Aorta (tissue), 5 donors: ENCODE data around the gene ASCL2. TPM values are rescaled to one million over a fixed set of nuclear protein-coding genes. Genes with fewer than 3 reads are reported as not detected.

Experiments used
- ATAC-seq: fragments of 200-7000 bp; cut with Tn5 transposase; one replicate; pipeline ENCODE4 v1.9.1; 2022; ENCODE audit warnings: moderate library complexity; ENCODE audit not compliant: low FRiP score
- DNase-seq, 2 donors: peaks; one replicate each; pipeline ENCODE4 v3.0.0-alpha.2; 2020
- H3K27ac ChIP-seq, 2 donors: one replicate each; pipeline ENCODE4 v1.5.1; 2013; ENCODE audit warnings: low read length in 2 of 2, mild to moderate bottlenecking in 2 of 2, moderate library complexity in 2 of 2, control low read depth in 1 of 2, inconsistent platforms in 1 of 2, low read depth in 1 of 2
- H3K27me3 ChIP-seq, 2 donors: one replicate each; pipeline ENCODE4 v1.6.1; 2013; ENCODE audit warnings: control low read depth in 1 of 2, low read length in 1 of 2, mild to moderate bottlenecking in 1 of 2, moderate library complexity in 1 of 2; ENCODE audit not compliant: insufficient read depth in 2 of 2, control insufficient read depth in 1 of 2
- H3K36me3 ChIP-seq, 2 donors: one replicate each; pipeline ENCODE4 v1.6.1; 2013; ENCODE audit warnings: control low read depth in 1 of 2, low read length in 1 of 2, mild to moderate bottlenecking in 1 of 2; ENCODE audit not compliant: insufficient read depth in 2 of 2, control insufficient read depth in 1 of 2
- H3K4me1 ChIP-seq, 2 donors: one replicate each; pipeline ENCODE4 v1.6.1; 2013; ENCODE audit warnings: low read length in 2 of 2, control low read depth in 1 of 2, mild to moderate bottlenecking in 1 of 2, moderate library complexity in 1 of 2; ENCODE audit not compliant: insufficient read depth in 2 of 2, control insufficient read depth in 1 of 2
- H3K4me3 ChIP-seq, 2 donors: one replicate each; pipeline ENCODE4 v1.5.1; 2013; ENCODE audit warnings: low read length in 2 of 2, control low read depth in 1 of 2, mild to moderate bottlenecking in 1 of 2
- H3K9me3 ChIP-seq: one replicate; pipeline ENCODE4 v1.6.1; 2013; ENCODE audit warnings: mild to moderate bottlenecking, low read length; ENCODE audit not compliant: control insufficient read depth
- WGBS, 2 donors: extraction: QIAGEN DNeasy Blood & Tissue Kit; methylation state at CpG; one replicate each; pipeline ENCODE4 v1.1.7; 2013; 5-methylcytosine and 5-hydroxymethylcytosine counted together
- intact Hi-C, 2 donors: fragments of 100-400 bp; cut with DNase I; formaldehyde crosslinking; loops; one replicate each; pipeline versions ENCODE4 v1.14.2 to v1.15.0; 2022
- polyA plus RNA-seq, 2 donors: library from polyadenylated mRNA; stranded (reverse); fragments of 200-250 nt; gene quantifications; one replicate each; pipeline ENCODE4 v1.2.3, GENCODE V29; 2013
- total RNA-seq, 2 donors: library from RNA; stranded (reverse); fragmentation: NEBNext Ultra II Directional; extraction: Animal tissue kit (Norgen Biotek cat#: 25700); gene quantifications; one replicate each; pipeline ENCODE4 v1.2.1, GENCODE V29; 2021
- donor health status: healthy with polysubstance abuse.
- donor health status: Bipolar disorder and iron deficiency.
- donor health status: DM: no; HTN: no; CAD: no.
- donor health status: DM: no; HTN: no; CAD: no.
- donor health status: DM: yes; HTN: yes; CAD: no.

ASCL2 gene
- total and polyA plus RNA-seq, 4 donors, result 0.62 to 1.4 TPM; not detected in 2

GRCh38 chr11:2265854-2266585 is 4.4 kb downstream of the ASCL2 start:
- Histone ChIP-seq H3K4me3 (no peak overlapping the region), H3K27me3 (no peaks in the 10 kb centered on the region)
- 84 to 88% methylated on average over 24 of the region's 24 CpGs for WGBS, 2 donors

GRCh38 chr11:2265396-2265795 is 5.0 kb downstream of the ASCL2 start:
- ATAC-seq (no peak), DNase-seq (peak in 1 of 2 donors; percentile 67)
- intact Hi-C loops, result no loop called here
- Histone ChIP-seq H3K27me3 (no peaks in the 10 kb centered on the region), H3K36me3 (no peaks in the 10 kb centered on the region), H3K4me1 (no peaks in the 10 kb centered on the region), H3K27ac (no peak overlapping the region), H3K9me3 (no peaks in the 10 kb centered on the region), H3K4me3 (no peak overlapping the region)
- 60 to 70% methylated on average over 2 of the region's 2 CpGs for WGBS, 2 donors

More at GRCh38 chr11:2265854-2266585, 4.4 kb downstream of the ASCL2 start:
- peak in 1 of 2 donors; percentile 37 for DNase-seq
- H3K9me3 ChIP-seq, result no peaks in the 10 kb centered on the region
- intact Hi-C loops, result no loop called here
- H3K27ac ChIP-seq, result no peak overlapping the region
- ATAC-seq, result no peak
- no peaks in the 10 kb centered on the region for H3K4me1 ChIP-seq
- no peaks in the 10 kb centered on the region for H3K36me3 ChIP-seq

GRCh38 chr11:2264366-2265053 is 5.9 kb downstream of the ASCL2 start:
- no peak for DNase-seq
- intact Hi-C loops, result no loop called here
- Histone ChIP-seq H3K27ac (no peak overlapping the region), H3K9me3 (no peaks in the 10 kb centered on the region), H3K36me3 (no peaks in the 10 kb centered on the region), H3K27me3 (no peaks in the 10 kb centered on the region), H3K4me1 (no peaks in the 10 kb centered on the region), H3K4me3 (no peak overlapping the region)
- 85 to 88% methylated on average over 22 of the region's 22 CpGs for WGBS, 2 donors
- no peak for ATAC-seq

- Histone ChIP-seq H3K4me3 (no peak overlapping the region), H3K27me3 (no peaks in the 10 kb centered on the region), H3K9me3 (no peaks in the 10 kb centered on the region), H3K4me1 (no peaks in the 10 kb centered on the region), H3K27ac (no peak overlapping the region), H3K36me3 (no peaks in the 10 kb centered on the region)
- peak in 1 of 2 donors; percentile 25 for DNase-seq
- WGBS, 2 donors, result 94 to 96% methylated on average over 13 of the region's 13 CpGs
- intact Hi-C loops, result no loop called here
- no peak for ATAC-seq
Observed at GRCh38 chr11:2263724-2264360, 6.5 kb downstream of the ASCL2 start.

GRCh38 chr11:2263071-2263565 is 7.3 kb downstream of the ASCL2 start:
- no peak for ATAC-seq
- H3K9me3 ChIP-seq, result no peaks in the 10 kb centered on the region
- no peaks in the 10 kb centered on the region for H3K36me3 ChIP-seq
- no peaks in the 10 kb centered on the region for H3K4me1 ChIP-seq
- no peak overlapping the region for H3K27ac ChIP-seq
- H3K27me3 ChIP-seq, result no peaks in the 10 kb centered on the region
- no peak overlapping the region for H3K4me3 ChIP-seq
- 86 to 89% methylated on average over 9 to 10 of the region's 10 CpGs for WGBS, 2 donors
- no peak for DNase-seq
- intact Hi-C loops, result no loop called here

- no peaks in the 10 kb centered on the region for H3K27me3 ChIP-seq
- no peak overlapping the region for H3K4me3 ChIP-seq
- H3K9me3 ChIP-seq, result no peaks in the 10 kb centered on the region
- intact Hi-C loops, result no loop called here
- no peak for ATAC-seq
- no peak for DNase-seq
- H3K36me3 ChIP-seq, result no peaks in the 10 kb centered on the region
- H3K4me1 ChIP-seq, result no peaks in the 10 kb centered on the region
- 92 to 94% methylated on average over 18 of the region's 18 CpGs for WGBS, 2 donors
- no peak overlapping the region for H3K27ac ChIP-seq
Observed at GRCh38 chr11:2262301-2263070, 7.9 kb downstream of the ASCL2 start.

- Histone ChIP-seq H3K36me3 (no peaks in the 10 kb centered on the region), H3K27me3 (no peaks in the 10 kb centered on the region), H3K27ac (no peak overlapping the region), H3K9me3 (no peaks in the 10 kb centered on the region), H3K4me1 (no peaks in the 10 kb centered on the region), H3K4me3 (no peak overlapping the region)
- DNase-seq (peak in 1 of 2 donors; percentile 26), ATAC-seq (no peak)
- WGBS, 2 donors, result 76 to 78% methylated on average over 21 of the region's 21 CpGs
- intact Hi-C loops, result no loop called here
Observed at GRCh38 chr11:2261436-2262230, 8.8 kb downstream of the ASCL2 start.
